Prostate gland (tissue), 2 donors: Measurements from ENCODE around the gene MAML2. TPM values are rescaled to one million over a fixed set of nuclear protein-coding genes. Genes with fewer than 3 reads are reported as not detected.
A peak's percentile ranks its signal among the peaks of the same experiment; 100 is the strongest.

Source experiments
- DNase-seq: peaks from one replicate; pipeline ENCODE4 v3.0.0-alpha.2; 2019; ENCODE audit warnings: low spot score
- H3K27ac ChIP-seq, 2 donors: fragments of 200-600 bp; sonication (generic); 2 replicates each; pipeline ENCODE4 v1.5.1; 2017 to 2019
- H3K27me3 ChIP-seq: fragments of 200-600 bp; sonication (generic); replicated peaks from 2 replicates; pipeline ENCODE4 v1.5.1; 2019; ENCODE audit not compliant: insufficient read depth
- H3K36me3 ChIP-seq, 2 donors: fragments of 200-600 bp; sonication (generic); 1 replicate in 1 of 2; 2 replicates in 1 of 2; pipeline versions ENCODE4 v1.5.1 to v1.8.1; 2017 to 2019
- H3K4me1 ChIP-seq: fragments of 200-600 bp; sonication (generic); replicated peaks from 2 replicates; pipeline ENCODE4 v1.5.1; 2019
- H3K4me3 ChIP-seq, 2 donors: fragments of 200-600 bp; sonication (generic); 2 replicates each; pipeline ENCODE4 v1.5.1; 2017 to 2019
- H3K9me3 ChIP-seq: fragments of 200-600 bp; sonication (generic); 2 replicates; pipeline ENCODE4 v1.5.1; 2017
- CTCF ChIP-seq, 4 experiments: fragments of 200-600 bp in 2 of 4; fragments of 450-650 bp in 2 of 4; sonication (generic) in 2 of 4; IDR thresholded peaks; 1 replicate in 3 of 4; 2 replicates in 1 of 4; pipeline ENCODE4 v1.5.1; 2016 to 2019; ENCODE audit warnings: antibody characterized with exemption in 4 of 4, mild to moderate bottlenecking in 2 of 4, moderate library complexity in 2 of 4
- POLR2A ChIP-seq: fragments of 450-650 bp; IDR thresholded peaks from one replicate; pipeline ENCODE4 v1.6.1; 2016; ENCODE audit warnings: antibody characterized with exemption, mild to moderate bottlenecking
- POLR2AphosphoS5 ChIP-seq: sonication (generic); formaldehyde crosslinking; IDR thresholded peaks from one replicate; pipeline ENCODE4 v1.6.1; 2017; ENCODE audit warnings: antibody characterized with exemption
- WGBS: methylation state at CpG from one replicate; pipeline ENCODE4 v1.1.5; 2018; 5-methylcytosine and 5-hydroxymethylcytosine counted together
- intact Hi-C: fragments of 100-400 bp; cut with DNase I; formaldehyde crosslinking; loops from one replicate; pipeline ENCODE4 v1.14.2; 2022
- total RNA-seq, 2 donors: library from RNA; depleted of rRNA; stranded (reverse); fragments of >200 nt; gene quantifications; one replicate each; pipeline ENCODE4 v1.1.0, GENCODE V29; 2016

MAML2 gene
- total RNA-seq, 2 donors from 2014 or later = 28.9 to 30.4 TPM

GRCh38 chr11:96306071-96306470, 36.9 kb downstream of the MAML2 start:
- Histone ChIP-seq H3K4me1 (peaks cover 5% of the 10 kb centered on the region), H3K27me3 (no peaks in the 10 kb centered on the region), H3K27ac (peak overlapping the region; percentile 59 to 76), H3K9me3 (no peaks in the 10 kb centered on the region), H3K36me3 (no peaks in the 10 kb centered on the region), H3K4me3 (no peak overlapping the region)
- no peak for DNase-seq
- intact Hi-C loops = no loop called here
- no peak for TF ChIP-seq POLR2A
- no peak for TF ChIP-seq CTCF (IDR thresholded peaks at IDR 0.05)
- no peak for TF ChIP-seq POLR2AphosphoS5
- 73% methylated on average over 1 of the region's 1 CpG for WGBS

GRCh38 chr11:96303980-96304379, 39.0 kb downstream of the MAML2 start:
- 82% methylated on average over 3 of the region's 3 CpGs for WGBS
- peaks cover 5% of the 10 kb centered on the region for H3K4me1 ChIP-seq
- no peak overlapping the region for H3K27ac ChIP-seq
- no peak overlapping the region for H3K4me3 ChIP-seq
- H3K9me3 ChIP-seq = no peaks in the 10 kb centered on the region
- intact Hi-C loops = no loop called here
- TF ChIP-seq POLR2A (no peak), CTCF (IDR thresholded peaks at IDR 0.05) (no peak), POLR2AphosphoS5 (no peak)
- no peaks in the 10 kb centered on the region for H3K27me3 ChIP-seq
- DNase-seq = no peak
- H3K36me3 ChIP-seq = no peaks in the 10 kb centered on the region

- no peak for DNase-seq
- no peaks in the 10 kb centered on the region for H3K36me3 ChIP-seq
- no peak overlapping the region for H3K27ac ChIP-seq
- TF ChIP-seq POLR2AphosphoS5 = peak; percentile 28
- no peak for TF ChIP-seq POLR2A
- TF ChIP-seq CTCF (IDR thresholded peaks at IDR 0.05) = no peak
- intact Hi-C loops = no loop called here
- no peaks in the 10 kb centered on the region for H3K9me3 ChIP-seq
- peaks cover 5% of the 10 kb centered on the region for H3K4me1 ChIP-seq
- H3K27me3 ChIP-seq = no peaks in the 10 kb centered on the region
- no peak overlapping the region for H3K4me3 ChIP-seq
- WGBS = 30% methylated on average over 1 of the region's 1 CpG
These were observed 39.9 kb downstream of the MAML2 start for GRCh38 chr11:96303064-96303463.

GRCh38 chr11:96301818-96302217, 41.2 kb downstream of the MAML2 start:
- DNase-seq = no peak
- TF ChIP-seq POLR2AphosphoS5 (no peak), POLR2A (no peak), CTCF (IDR thresholded peaks at IDR 0.05) (no peak)
- Histone ChIP-seq H3K27me3 (no peaks in the 10 kb centered on the region), H3K27ac (no peak overlapping the region), H3K9me3 (no peaks in the 10 kb centered on the region), H3K36me3 (no peaks in the 10 kb centered on the region), H3K4me3 (no peak overlapping the region), H3K4me1 (no peaks in the 10 kb centered on the region)
- 99% methylated on average over 2 of the region's 2 CpGs for WGBS
- intact Hi-C loops = no loop called here

- no peak for DNase-seq
- TF ChIP-seq POLR2AphosphoS5 = no peak
- TF ChIP-seq POLR2A = no peak
- no peak for TF ChIP-seq CTCF (IDR thresholded peaks at IDR 0.05)
- Histone ChIP-seq H3K27me3 (no peaks in the 10 kb centered on the region), H3K4me3 (no peak overlapping the region), H3K27ac (no peak overlapping the region), H3K36me3 (no peaks in the 10 kb centered on the region), H3K9me3 (no peaks in the 10 kb centered on the region), H3K4me1 (no peaks in the 10 kb centered on the region)
- intact Hi-C loops = no loop called here
- 68% methylated on average over 8 of the region's 8 CpGs for WGBS
These were observed 43.7 kb downstream of the MAML2 start for GRCh38 chr11:96299155-96299888.
